Measurements from ENCODE around the gene SLC37A4. TPM values are rescaled to one million over a fixed set of nuclear protein-coding genes. Genes with fewer than 3 reads are reported as not detected.

The SLC37A4 gene
- total and polyA plus RNA-seq, 2 experiments from 2014 or later = 68.0 to 82.3 TPM

GRCh38 chr11:118980191-118980881 lies 50.3 kb downstream of the SLC37A4 start:
- no peaks in the 10 kb centered on the region for H3K4me1 ChIP-seq (ENCODE audit: insufficient read depth)
- 52% methylated on average over 21 of the region's 21 CpGs for WGBS (ENCODE audit: low lambda C conversion rate, missing lambda C conversion rate)
- TF ChIP-seq CTCF (IDR thresholded peaks at IDR 0.05; ENCODE audit: poor library complexity) = no peak
- no peak for TF ChIP-seq EZH2 (IDR thresholded peaks at IDR 0.05; ENCODE audit: borderline replicate concordance)
- H2AFZ ChIP-seq = no peak overlapping the region
- no peaks in the 10 kb centered on the region for H3K79me2 ChIP-seq
- peak overlapping the region; percentile 25 for H3K4me2 ChIP-seq
- H3K27me3 ChIP-seq = no peaks in the 10 kb centered on the region
- peak; percentile 21 for DNase-seq (ENCODE audit: low spot score)
- no peak overlapping the region for H3K4me3 ChIP-seq
- H4K20me1 ChIP-seq (ENCODE audit: insufficient read depth, poor library complexity, severe bottlenecking) = no peaks in the 10 kb centered on the region
- H3K9me2 ChIP-seq (replicated peaks; ENCODE audit: insufficient read depth) = no peaks in the 10 kb centered on the region
- no peaks in the 10 kb centered on the region for H3K9me3 ChIP-seq (ENCODE audit: low read depth)
- H3K36me3 ChIP-seq (replicated peaks; ENCODE audit: insufficient read depth, low read depth) = no peaks in the 10 kb centered on the region
- no peak overlapping the region for H3K27ac ChIP-seq

- Histone ChIP-seq H3K4me3 (no peak overlapping the region), H2AFZ (no peak overlapping the region), H3K4me2 (no peak overlapping the region), H4K20me1 (ENCODE audit: insufficient read depth, poor library complexity, severe bottlenecking) (no peaks in the 10 kb centered on the region), H3K36me3 (replicated peaks; ENCODE audit: insufficient read depth, low read depth) (no peaks in the 10 kb centered on the region), H3K9me3 (ENCODE audit: low read depth) (no peaks in the 10 kb centered on the region), H3K27ac (no peak overlapping the region), H3K79me2 (no peaks in the 10 kb centered on the region), H3K4me1 (ENCODE audit: insufficient read depth) (no peaks in the 10 kb centered on the region), H3K9me2 (replicated peaks; ENCODE audit: insufficient read depth) (no peaks in the 10 kb centered on the region), H3K27me3 (no peaks in the 10 kb centered on the region)
- TF ChIP-seq CTCF (IDR thresholded peaks at IDR 0.05; ENCODE audit: poor library complexity) = no peak
- no peak for TF ChIP-seq EZH2 (IDR thresholded peaks at IDR 0.05; ENCODE audit: borderline replicate concordance)
- TF ChIP-seq EZH2phosphoT487 (IDR thresholded peaks at IDR 0.05; ENCODE audit: low read depth, severe bottlenecking, unreplicated experiment) = no peak
- no peak for DNase-seq (ENCODE audit: low spot score)
- WGBS (ENCODE audit: low lambda C conversion rate, missing lambda C conversion rate) = 48% methylated on average over 9 of the region's 9 CpGs
These were observed 51.2 kb downstream of the SLC37A4 start for GRCh38 chr11:118979434-118979833.

- H4K20me1 ChIP-seq (ENCODE audit: insufficient read depth, poor library complexity, severe bottlenecking) = no peaks in the 10 kb centered on the region
These were observed 54.6 kb downstream of the SLC37A4 start for GRCh38 chr11:118975771-118976709.

More at GRCh38 chr11:118975771-118976709, 54.6 kb downstream of the SLC37A4 start:
- DNase-seq (ENCODE audit: low spot score) = no peak
- Histone ChIP-seq H3K9me2 (replicated peaks; ENCODE audit: insufficient read depth) (no peaks in the 10 kb centered on the region), H3K4me1 (ENCODE audit: insufficient read depth) (no peaks in the 10 kb centered on the region), H3K27ac (no peak overlapping the region), H3K9me3 (ENCODE audit: low read depth) (no peaks in the 10 kb centered on the region), H2AFZ (no peak overlapping the region), H3K27me3 (no peaks in the 10 kb centered on the region), H3K4me3 (no peak overlapping the region), H3K79me2 (no peaks in the 10 kb centered on the region), H3K4me2 (no peak overlapping the region), H3K36me3 (replicated peaks; ENCODE audit: insufficient read depth, low read depth) (no peaks in the 10 kb centered on the region)
- WGBS (ENCODE audit: low lambda C conversion rate, missing lambda C conversion rate) = 78% methylated on average over 15 of the region's 15 CpGs
- TF ChIP-seq EZH2phosphoT487 (IDR thresholded peaks at IDR 0.05; ENCODE audit: low read depth, severe bottlenecking, unreplicated experiment) = no peak
- no peak for TF ChIP-seq CTCF (IDR thresholded peaks at IDR 0.05; ENCODE audit: poor library complexity)
- TF ChIP-seq EZH2 (IDR thresholded peaks at IDR 0.05; ENCODE audit: borderline replicate concordance) = no peak

Small RNA genes lying within 50 kb of the gene (microRNA-seq; reads per million reads assigned to microRNA genes)
- not detected for gene MIR3656

Small RNA genes lying within 50 kb of the gene (small RNA-seq; reads per million reads assigned to genes)
- gene AP003392.2 (not detected), gene RF00017 (not detected), gene RF00019 (not detected)

Other genes starting within 250 kb of the SLC37A4 start
- gene DDX6, start 239.7 kb downstream of the SLC37A4 start, total RNA-seq = 111 and 122 TPM in 2 replicates
- gene DDX6, start 239.7 kb downstream of the SLC37A4 start, polyA plus RNA-seq = 16.4 and 17.3 TPM in 2 replicates
- gene CXCR5, start 147.0 kb downstream of the SLC37A4 start, total RNA-seq = not detected in 2 replicates
- gene CXCR5, start 147.0 kb downstream of the SLC37A4 start, polyA plus RNA-seq = 0.11 and 0.29 TPM in 2 replicates
- 7.8 and 25.3 TPM in 2 replicates for gene BCL9L, start 105.0 kb downstream of the SLC37A4 start, total RNA-seq
- gene BCL9L, start 105.0 kb downstream of the SLC37A4 start, polyA plus RNA-seq = 18.0 and 18.1 TPM in 2 replicates
- 2.2 and 3.6 TPM in 2 replicates for gene UPK2, start 74.6 kb downstream of the SLC37A4 start, total RNA-seq
- 55.3 and 101 TPM in 2 replicates for gene UPK2, start 74.6 kb downstream of the SLC37A4 start, polyA plus RNA-seq
- gene FOXR1, start 59.1 kb downstream of the SLC37A4 start, total RNA-seq = not detected in 2 replicates
- 0.41 TPM in 1 of 2 replicates, not detected in the other for gene FOXR1, start 59.1 kb downstream of the SLC37A4 start, polyA plus RNA-seq
- 26.2 and 28.2 TPM in 2 replicates for gene CENATAC, start 32.7 kb downstream of the SLC37A4 start, total RNA-seq
- 22.6 and 24.5 TPM in 2 replicates for gene CENATAC, start 32.7 kb downstream of the SLC37A4 start, polyA plus RNA-seq
- gene RPS25, start 12.5 kb downstream of the SLC37A4 start, total RNA-seq = 1,502 and 1,568 TPM in 2 replicates
- gene RPS25, start 12.5 kb downstream of the SLC37A4 start, polyA plus RNA-seq = 1,058 and 1,100 TPM in 2 replicates
- gene TRAPPC4, start 12.1 kb downstream of the SLC37A4 start, total RNA-seq = 78.5 and 96.1 TPM in 2 replicates
- gene TRAPPC4, start 12.1 kb downstream of the SLC37A4 start, polyA plus RNA-seq = 174 and 175 TPM in 2 replicates
- gene HYOU1, start 26.3 kb upstream of the SLC37A4 start, total RNA-seq = 168 and 197 TPM in 2 replicates
- 122 and 125 TPM in 2 replicates for gene HYOU1, start 26.3 kb upstream of the SLC37A4 start, polyA plus RNA-seq
- gene VPS11, start 36.9 kb upstream of the SLC37A4 start, total RNA-seq = 31.8 and 36.9 TPM in 2 replicates
- 26.5 and 31.8 TPM in 2 replicates for gene VPS11, start 36.9 kb upstream of the SLC37A4 start, polyA plus RNA-seq
- 10.9 and 11.9 TPM in 2 replicates for gene HMBS, start 54.0 kb upstream of the SLC37A4 start, total RNA-seq
- 34.5 and 37.7 TPM in 2 replicates for gene HMBS, start 54.0 kb upstream of the SLC37A4 start, polyA plus RNA-seq
- 27.5 and 28.1 TPM in 2 replicates for gene DPAGT1, start 71.0 kb upstream of the SLC37A4 start, total RNA-seq
- gene DPAGT1, start 71.0 kb upstream of the SLC37A4 start, polyA plus RNA-seq = 76.2 and 82.7 TPM in 2 replicates
- gene C2CD2L, start 76.5 kb upstream of the SLC37A4 start, total RNA-seq = 5.2 and 9.7 TPM in 2 replicates
- 7.4 and 10.2 TPM in 2 replicates for gene C2CD2L, start 76.5 kb upstream of the SLC37A4 start, polyA plus RNA-seq
- 10.9 and 25.3 TPM in 2 replicates for gene HINFP, start 90.7 kb upstream of the SLC37A4 start, total RNA-seq
- 16.4 and 19.8 TPM in 2 replicates for gene HINFP, start 90.7 kb upstream of the SLC37A4 start, polyA plus RNA-seq
- gene ABCG4, start 118.2 kb upstream of the SLC37A4 start, total RNA-seq = not detected in 2 replicates
- gene ABCG4, start 118.2 kb upstream of the SLC37A4 start, polyA plus RNA-seq = 0.45 and 0.99 TPM in 2 replicates
- 12.5 and 13.3 TPM in 2 replicates for gene NLRX1, start 137.8 kb upstream of the SLC37A4 start, total RNA-seq
- gene NLRX1, start 137.8 kb upstream of the SLC37A4 start, polyA plus RNA-seq = 9.4 and 10.0 TPM in 2 replicates
- 12.7 and 27.0 TPM in 2 replicates for gene NHERF4, start 154.6 kb upstream of the SLC37A4 start, total RNA-seq
- gene NHERF4, start 154.6 kb upstream of the SLC37A4 start, polyA plus RNA-seq = 26.5 and 32.8 TPM in 2 replicates
- 12.1 and 15.6 TPM in 2 replicates for gene CBL, start 175.5 kb upstream of the SLC37A4 start, total RNA-seq
- 4.6 and 6.6 TPM in 2 replicates for gene CBL, start 175.5 kb upstream of the SLC37A4 start, polyA plus RNA-seq